ENCODE results near the gene ANKRD49. TPM values are rescaled to one million over a fixed set of nuclear protein-coding genes. Genes with fewer than 3 reads are reported as not detected.

Gene ANKRD49
- total RNA-seq, 4 donors from 2014 or later = 12.5 to 22.8 (median 16.9) TPM

DNA sequence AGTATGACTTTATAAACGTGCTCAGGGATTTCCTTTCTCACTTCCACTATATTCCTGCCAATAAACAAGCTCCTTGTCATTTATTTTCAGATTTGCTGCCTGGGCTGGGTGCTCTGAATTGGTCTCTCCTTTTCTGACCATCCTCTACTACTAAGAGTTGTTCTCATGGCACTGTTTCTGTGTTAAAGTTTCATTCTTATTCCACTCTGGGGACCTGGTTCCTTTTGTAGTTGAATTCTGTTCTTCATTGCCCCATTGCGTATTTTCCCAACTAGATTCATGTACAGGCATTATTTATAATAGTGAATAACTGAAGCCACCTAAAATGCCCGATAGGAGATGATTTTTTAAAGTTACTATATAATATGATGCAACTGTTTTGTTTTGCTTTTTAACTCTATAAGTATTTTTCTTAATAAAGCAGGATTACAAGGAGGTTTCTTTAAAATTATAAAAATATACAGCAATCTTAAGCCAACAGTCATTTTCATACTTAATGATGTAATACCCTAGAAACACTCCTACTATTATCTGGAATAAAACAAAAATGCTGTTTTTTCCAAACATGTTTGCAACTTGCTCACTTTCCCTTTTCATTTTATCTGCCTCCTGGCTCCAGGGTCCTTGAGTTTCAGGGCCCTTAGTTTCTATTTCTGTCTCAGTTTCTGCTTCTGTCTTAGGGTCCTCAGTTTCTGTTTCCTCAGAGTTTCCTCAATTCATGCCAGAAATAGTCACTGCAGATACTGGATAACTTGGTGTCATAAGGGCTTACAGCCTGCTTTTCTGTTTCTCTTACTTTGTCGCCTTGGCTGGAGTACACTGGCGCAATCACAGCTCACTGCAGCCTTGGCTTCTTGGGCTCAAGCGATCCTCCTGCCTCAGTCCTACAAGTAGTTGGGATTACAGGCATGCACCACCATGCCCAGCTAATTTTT, 40.2 kb downstream of the ANKRD49 start:
- Histone ChIP-seq H3K27me3 (peaks cover 15% of the 10 kb centered on the region), H3K4me3 (no peak overlapping the region), H3K36me3 (no peaks in the 10 kb centered on the region), H3K9me3 (no peaks in the 10 kb centered on the region), H3K27ac (peak overlapping the region in 1 of 4 donors; percentile 17), H3K4me1 (peaks cover 0 to 15% (median 0%) of the 10 kb centered on the region in 3 donors)
- WGBS, 2 donors (ENCODE audit: low coverage in 1 of 2) = 46 to 61% methylated on average over 5 to 6 of the region's 6 CpGs
- TF ChIP-seq POLR2AphosphoS5 (IDR thresholded peaks at IDR 0.05) (no peak), POLR2A (IDR thresholded peaks at IDR 0.05) (no peak), EP300 (IDR thresholded peaks at IDR 0.05) (no peak)
- TF ChIP-seq, protein P1, sequence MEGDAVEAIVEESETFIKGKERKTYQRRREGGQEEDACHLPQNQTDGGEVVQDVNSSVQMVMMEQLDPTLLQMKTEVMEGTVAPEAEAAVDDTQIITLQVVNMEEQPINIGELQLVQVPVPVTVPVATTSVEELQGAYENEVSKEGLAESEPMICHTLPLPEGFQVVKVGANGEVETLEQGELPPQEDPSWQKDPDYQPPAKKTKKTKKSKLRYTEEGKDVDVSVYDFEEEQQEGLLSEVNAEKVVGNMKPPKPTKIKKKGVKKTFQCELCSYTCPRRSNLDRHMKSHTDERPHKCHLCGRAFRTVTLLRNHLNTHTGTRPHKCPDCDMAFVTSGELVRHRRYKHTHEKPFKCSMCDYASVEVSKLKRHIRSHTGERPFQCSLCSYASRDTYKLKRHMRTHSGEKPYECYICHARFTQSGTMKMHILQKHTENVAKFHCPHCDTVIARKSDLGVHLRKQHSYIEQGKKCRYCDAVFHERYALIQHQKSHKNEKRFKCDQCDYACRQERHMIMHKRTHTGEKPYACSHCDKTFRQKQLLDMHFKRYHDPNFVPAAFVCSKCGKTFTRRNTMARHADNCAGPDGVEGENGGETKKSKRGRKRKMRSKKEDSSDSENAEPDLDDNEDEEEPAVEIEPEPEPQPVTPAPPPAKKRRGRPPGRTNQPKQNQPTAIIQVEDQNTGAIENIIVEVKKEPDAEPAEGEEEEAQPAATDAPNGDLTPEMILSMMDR (IDR thresholded peaks at IDR 0.05) = no peak
- ATAC-seq = peak; percentile 43

DNA sequence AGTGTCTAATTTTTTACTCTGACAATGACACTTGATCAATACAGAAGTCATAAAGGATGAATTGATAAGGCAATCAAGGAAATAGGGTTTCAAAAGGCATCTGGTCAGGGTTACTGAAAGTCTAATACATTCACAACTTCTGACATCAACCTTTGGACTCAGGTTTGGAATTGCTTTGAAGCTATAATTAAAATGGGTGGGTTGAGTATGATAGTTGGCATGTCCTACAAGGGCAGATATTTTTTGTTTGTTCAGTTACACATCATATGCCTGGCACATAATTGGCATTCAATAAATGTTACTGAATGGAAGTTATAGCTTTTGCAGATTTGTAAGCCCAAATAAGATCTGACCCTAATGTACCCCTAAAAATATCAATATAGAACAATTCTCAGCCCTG, 42.6 kb downstream of the ANKRD49 start:
- Histone ChIP-seq H3K4me1 (peaks cover 0 to 15% (median 0%) of the 10 kb centered on the region in 3 donors), H3K36me3 (no peaks in the 10 kb centered on the region), H3K27me3 (peaks cover 15% of the 10 kb centered on the region), H3K9me3 (no peaks in the 10 kb centered on the region), H3K4me3 (no peak overlapping the region), H3K27ac (no peak overlapping the region)
- no peak for ATAC-seq
- TF ChIP-seq, protein P1 (IDR thresholded peaks at IDR 0.05) = no peak
- no peak for TF ChIP-seq POLR2A (IDR thresholded peaks at IDR 0.05)
- no peak for TF ChIP-seq POLR2AphosphoS5 (IDR thresholded peaks at IDR 0.05)
- TF ChIP-seq EP300 (IDR thresholded peaks at IDR 0.05) = no peak

DNA sequence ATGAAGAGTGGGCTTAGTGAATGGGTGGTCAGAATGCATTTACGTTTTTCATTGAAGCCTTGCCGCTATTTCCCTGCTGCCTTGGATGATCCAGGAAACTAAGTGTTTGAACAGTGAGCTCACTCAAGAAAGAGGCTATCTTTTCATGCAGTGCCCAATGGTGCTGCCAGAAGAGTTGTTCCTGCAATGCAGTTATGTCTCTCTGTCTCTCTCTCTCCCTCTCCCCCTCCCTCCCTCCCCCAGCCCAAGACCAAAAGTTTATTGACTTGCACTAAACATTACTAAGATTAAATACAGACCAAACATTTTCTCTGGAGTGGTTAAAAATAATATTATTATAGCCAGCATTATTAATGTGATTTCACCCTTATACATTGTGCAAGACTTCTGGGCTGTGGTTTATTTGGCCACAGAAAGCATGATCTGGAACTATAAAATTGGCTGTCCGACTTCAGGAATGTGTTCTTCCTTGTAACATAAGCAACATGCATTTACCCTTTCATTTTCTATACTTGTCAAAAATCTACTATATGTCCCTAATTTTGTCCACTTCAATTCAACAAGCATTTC, 43.3 kb downstream of the ANKRD49 start:
- H3K27me3 ChIP-seq = peaks cover 15% of the 10 kb centered on the region
- no peak for TF ChIP-seq POLR2A (IDR thresholded peaks at IDR 0.05)
- TF ChIP-seq, protein P1 (IDR thresholded peaks at IDR 0.05) = no peak
- no peak for TF ChIP-seq EP300 (IDR thresholded peaks at IDR 0.05)
- no peak overlapping the region for H3K27ac ChIP-seq
- H3K4me1 ChIP-seq = peaks cover 0 to 15% (median 0%) of the 10 kb centered on the region in 3 donors
- 50 to 55% methylated on average over 3 of the region's 3 CpGs for WGBS, 2 donors (ENCODE audit: low coverage in 1 of 2)
- ATAC-seq = no peak
- H3K4me3 ChIP-seq = no peak overlapping the region
- H3K36me3 ChIP-seq = no peaks in the 10 kb centered on the region
- H3K9me3 ChIP-seq = no peaks in the 10 kb centered on the region

DNA sequence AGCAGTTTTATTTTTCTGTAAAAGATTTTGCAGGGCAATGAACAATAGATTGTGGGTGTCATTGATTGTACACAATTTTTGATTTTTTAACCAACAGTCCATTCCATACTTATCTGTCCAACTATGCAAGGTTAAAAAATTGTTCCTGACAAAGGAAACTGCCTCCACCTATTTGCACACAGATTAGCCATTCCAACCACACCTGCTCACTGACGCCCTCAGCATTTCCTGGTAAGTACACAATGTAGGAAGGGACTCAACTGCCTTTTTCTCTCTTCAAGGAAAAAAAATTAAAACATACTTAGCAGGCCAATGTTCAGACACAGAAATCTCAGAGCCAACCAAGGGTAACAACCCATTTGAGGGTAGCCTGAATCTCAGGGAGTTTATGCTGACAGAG, 45.6 kb downstream of the ANKRD49 start:
- peaks cover 12% of the 10 kb centered on the region for H3K27me3 ChIP-seq
- WGBS, 2 donors (ENCODE audit: low coverage in 1 of 2) = 83 to 100% methylated on average over 1 of the region's 1 CpG
- ATAC-seq = no peak
- no peak for TF ChIP-seq EP300 (IDR thresholded peaks at IDR 0.05)
- TF ChIP-seq, protein P1 (IDR thresholded peaks at IDR 0.05) = no peak
- TF ChIP-seq POLR2A (IDR thresholded peaks at IDR 0.05) = no peak
- no peak for TF ChIP-seq POLR2AphosphoS5 (IDR thresholded peaks at IDR 0.05)
- no peaks in the 10 kb centered on the region for H3K9me3 ChIP-seq
- H3K4me1 ChIP-seq = peaks cover 0 to 21% (median 4%) of the 10 kb centered on the region in 3 donors
- H3K36me3 ChIP-seq = no peaks in the 10 kb centered on the region
- no peak overlapping the region for H3K27ac ChIP-seq
- H3K4me3 ChIP-seq = no peak overlapping the region

All from gastroesophageal sphincter (tissue), 4 donors.